Endothelial cell of umbilical vein (primary cell): Measurements from ENCODE around the gene LIMA1. TPM values are rescaled to one million over a fixed set of nuclear protein-coding genes. Genes with fewer than 3 reads are reported as not detected.
A peak's percentile ranks its signal among the peaks of the same experiment; 100 is the strongest.

Experiments
- BruUV-seq: library from RNA; stranded (reverse); fragments of 400-500 nt; replicated peaks from 2 replicates; lab custom pipeline; 2021; lab: Mats Ljungman, UMichigan
- CTCF ChIA-PET: fragments of 300-600, 350-600 bp; sonication (Branson Sonifier 250); formaldehyde crosslinking; loops from one replicate; lab custom pipeline; 2021; ENCODE audit warnings: antibody characterized with exemption, inconsistent platforms; lab: Charles Lee
- POLR2A ChIA-PET: fragments of 300-600, 350-600 bp; sonication (Branson Sonifier 250); formaldehyde crosslinking; loops from one replicate; lab custom pipeline; 2021; ENCODE audit warnings: antibody characterized with exemption, inconsistent platforms; lab: Charles Lee
- DNase-seq: peaks from one replicate; pipeline ENCODE4 v3.0.0-alpha.2; 2011; ENCODE audit warnings: low read depth, low spot score
- FAIRE-seq: peaks from 2 replicates; lab custom pipeline; 2011; peaks lifted over from hg19 to GRCh38; lab: Jason Lieb, UNC
- H2AFZ ChIP-seq: 2 replicates; pipeline ENCODE4 v1.6.0; 2012; ENCODE audit warnings: low read depth, low read length, control low read depth, inconsistent platforms
- H3K27ac ChIP-seq: 2 replicates; pipeline ENCODE4 v1.5.1; 2011; ENCODE audit warnings: low read depth, mild to moderate bottlenecking, control low read depth, low read length, moderate library complexity; ENCODE audit not compliant: insufficient read depth
- H3K27me3 ChIP-seq, 2 experiments: 2 replicates each; pipeline versions ENCODE4 v1.6.0 to v1.6.1; 2011; ENCODE audit warnings: low read length in 2 of 2, mixed read lengths in 1 of 2; ENCODE audit not compliant: control insufficient read depth in 2 of 2, insufficient read depth in 2 of 2
- H3K36me3 ChIP-seq, 2 experiments: 2 replicates in 1 of 2; 3 replicates in 1 of 2; pipeline ENCODE4 v1.5.1; 2011; ENCODE audit warnings: low read length in 2 of 2, mild to moderate bottlenecking in 1 of 2, moderate library complexity in 1 of 2; ENCODE audit not compliant: control insufficient read depth in 2 of 2, insufficient read depth in 2 of 2; ENCODE audit errors: extremely low read depth in 1 of 2
- H3K4me1 ChIP-seq: 3 replicates; pipeline ENCODE4 v1.5.1; 2011; ENCODE audit warnings: mild to moderate bottlenecking, low read length; ENCODE audit not compliant: control insufficient read depth, insufficient read depth; ENCODE audit errors: extremely low read depth
- H3K4me2 ChIP-seq: 2 replicates; pipeline ENCODE4 v1.6.1; 2011; ENCODE audit warnings: low read length, control low read depth, mixed read lengths; ENCODE audit not compliant: insufficient read depth
- H3K4me3 ChIP-seq, 3 experiments: fragments of 200-600 bp in 1 of 3; sonication (generic), shearing (Covaris generic) in 1 of 3; replicated peaks in 1 of 3; 2 replicates each; pipeline ENCODE4 v1.5.1; 2011 to 2016; ENCODE audit warnings: control low read depth in 3 of 3, low read length in 3 of 3, mild to moderate bottlenecking in 2 of 3, inconsistent platforms in 1 of 3, low read depth in 1 of 3, moderate library complexity in 1 of 3; ENCODE audit not compliant: insufficient read depth in 1 of 3
- H3K79me2 ChIP-seq: 2 replicates; pipeline ENCODE4 v1.6.0; 2012; ENCODE audit warnings: low read length, inconsistent platforms; ENCODE audit not compliant: control insufficient read depth, insufficient read depth
- H3K9ac ChIP-seq: replicated peaks from 2 replicates; pipeline ENCODE3; 2011; ENCODE audit warnings: low read length, control low read depth; ENCODE audit not compliant: insufficient read depth; ENCODE audit errors: extremely low read depth
- H3K9me1 ChIP-seq: replicated peaks from 3 replicates; pipeline ENCODE4 v1.6.0; 2011; ENCODE audit warnings: mild to moderate bottlenecking, low read length; ENCODE audit not compliant: control insufficient read depth, insufficient read depth; ENCODE audit errors: extremely low read depth
- H3K9me3 ChIP-seq: replicated peaks from 2 replicates; pipeline ENCODE4 v1.5.1; 2012; ENCODE audit warnings: low read length, inconsistent platforms; ENCODE audit not compliant: control insufficient read depth, insufficient read depth
- H4K20me1 ChIP-seq: replicated peaks from 2 replicates; pipeline ENCODE3; 2011; ENCODE audit warnings: mild to moderate bottlenecking, low read length; ENCODE audit not compliant: control insufficient read depth, insufficient read depth; ENCODE audit errors: extremely low read depth
- CTCF ChIP-seq, 2 donors: IDR thresholded peaks; 1 replicate in 1 of 2; 2 replicates in 1 of 2; pipeline ENCODE4 v1.5.1; 2011; ENCODE audit warnings: low read length in 2 of 2, mild to moderate bottlenecking in 2 of 2, moderate library complexity in 2 of 2, control low read depth in 1 of 2, inconsistent platforms in 1 of 2, low read depth in 1 of 2; ENCODE audit not compliant: insufficient read depth in 1 of 2; ENCODE audit errors: extremely low read depth in 1 of 2
- EZH2 ChIP-seq: IDR thresholded peaks from 2 replicates; pipeline ENCODE4 v1.6.1; 2012; ENCODE audit warnings: borderline replicate concordance, low read depth, mild to moderate bottlenecking, moderate library complexity, low read length, inconsistent platforms; ENCODE audit not compliant: severe bottlenecking
- FOS ChIP-seq: IDR thresholded peaks from 2 replicates; pipeline ENCODE4 v1.6.1; 2011; ENCODE audit warnings: mild to moderate bottlenecking, low read length, moderate library complexity, borderline replicate concordance; ENCODE audit not compliant: insufficient read depth
- GATA2 ChIP-seq: IDR thresholded peaks from 2 replicates; pipeline ENCODE4 v1.7.0; 2011; ENCODE audit warnings: low read depth, mild to moderate bottlenecking, moderate library complexity, mixed read lengths, low read length; ENCODE audit not compliant: insufficient read length, insufficient read depth
- JUN ChIP-seq: IDR thresholded peaks from 2 replicates; pipeline ENCODE4 v1.6.1; 2011; ENCODE audit warnings: borderline replicate concordance, low read depth; ENCODE audit not compliant: insufficient read length, insufficient read depth
- MYC ChIP-seq: IDR thresholded peaks from one replicate; pipeline ENCODE4 v1.6.1; 2011; ENCODE audit warnings: mild to moderate bottlenecking, low read depth, low read length
- POLR2A ChIP-seq: IDR thresholded peaks from 2 replicates; pipeline ENCODE4 v1.6.1; 2012; ENCODE audit warnings: low read depth, mild to moderate bottlenecking, control low read depth, low read length
- POLR2AphosphoS5 ChIP-seq: IDR thresholded peaks from 2 replicates; pipeline ENCODE4 v1.6.1; 2012; ENCODE audit warnings: low read depth, mild to moderate bottlenecking, control low read depth, low read length, moderate library complexity; ENCODE audit not compliant: insufficient read depth
- dilution Hi-C: fragments of 300-500 bp; cut with MboI; formaldehyde crosslinking; loops from one replicate; pipeline ENCODE4 v1.15.0; 2019; ENCODE audit warnings: low sequenced_read_pairs; ENCODE audit not compliant: extremely low pct_ligation_motif_present
- intact Hi-C: fragments of 100-400 bp; cut with micrococcal nuclease; formaldehyde crosslinking; loops from one replicate; pipeline ENCODE4 v1.10.0; 2022
- polyA plus RNA-seq, 4 experiments: library from polyadenylated mRNA; depleted of rRNA in 3 of 4; stranded (reverse) in 3 of 4; unstranded in 1 of 4; fragments of >200 nt; gene quantifications; 2 replicates each; pipeline versions ENCODE4 v1.2.1 to v1.2.3, GENCODE V29; 2011 to 2012; ENCODE audit warnings: missing spikeins in 1 of 4
- total RNA-seq: library from RNA; stranded (reverse); gene quantifications from 2 replicates; pipeline ENCODE4 v1.2.3, GENCODE V29; 2021
- TF ChIP-seq, protein P1 (sequence below): IDR thresholded peaks from 2 replicates; pipeline ENCODE4 v1.6.1; 2011; ENCODE audit not compliant: insufficient read depth, insufficient read length

The LIMA1 gene
- total and polyA plus RNA-seq, 2 donors (not counting 3 experiments of a cell fraction or from before 2014, with no cell fraction given), result 35.0 to 87.3 TPM

DNA sequence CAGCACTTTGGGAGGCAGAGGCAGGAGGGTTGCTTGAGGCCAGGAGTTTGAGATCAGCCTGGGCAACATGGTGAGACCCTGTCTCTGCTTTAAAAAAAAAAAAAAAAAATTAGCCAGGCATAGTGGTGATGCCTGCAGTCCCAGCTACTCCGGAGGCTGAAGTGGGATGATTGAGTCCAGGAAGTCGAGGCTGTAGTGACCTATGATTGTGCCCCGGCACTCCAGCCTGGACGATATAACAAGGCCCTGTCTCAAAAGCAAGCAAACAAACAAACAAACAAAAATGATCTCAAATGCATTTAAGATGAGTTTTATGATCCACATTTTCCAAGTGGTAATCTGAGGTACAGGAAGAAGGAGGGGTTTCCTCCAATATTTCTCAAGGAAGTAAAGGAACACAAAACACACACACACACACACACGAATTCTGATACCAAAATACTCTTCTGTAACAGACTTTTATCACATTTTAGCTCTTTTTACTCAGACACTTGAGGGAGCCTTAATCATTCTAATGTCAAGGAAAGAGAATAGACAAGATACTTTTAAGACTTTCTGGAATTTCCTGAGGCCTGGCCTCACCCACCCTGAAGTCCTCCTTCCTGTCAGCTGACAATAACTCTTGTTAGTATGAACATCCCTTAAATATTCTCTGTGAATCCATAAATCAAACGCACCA, 71.8 kb downstream of the LIMA1 start:
- POLR2A ChIA-PET, result interaction anchor here (0.6 to 0.7 kb wide), 3 partner anchors 45 to 248 kb away, joined by 3 to 4 read pairs (median 3); no protein-coding TSS in a partner anchor
- peak overlapping the region; percentile 32 for H3K9ac ChIP-seq
- H3K4me1 ChIP-seq, result peaks cover 45% of the 10 kb centered on the region
- no TSS peak for BruUV-seq
- peaks cover 61% of the 10 kb centered on the region for H3K79me2 ChIP-seq
- CTCF ChIA-PET, result interaction anchor here (0.6 to 4.3 kb wide), 19 partner anchors 8 to 127 kb away, joined by 3 to 15 read pairs (median 4); partner anchors contain the start of genes CERS5 and SMARCD1
- H2AFZ ChIP-seq, result peak overlapping the region; percentile 49
- H3K9me3 ChIP-seq, result no peaks in the 10 kb centered on the region
- H3K4me3 ChIP-seq, result peak overlapping the region in 1 of 3 experiments; percentile 11
- DNase-seq (peak; percentile 70), FAIRE-seq (peak; percentile 18)
- intact Hi-C loops (loop anchor here (1.0 kb wide), 1 partner anchor 9 kb away; no protein-coding TSS in a partner anchor), dilution Hi-C loops (no loop called here)
- no peaks in the 10 kb centered on the region for H3K9me1 ChIP-seq
- peak overlapping the region; percentile 72 for H3K27ac ChIP-seq
- H3K4me2 ChIP-seq, result peak overlapping the region; percentile 69
- no peaks in the 10 kb centered on the region for H4K20me1 ChIP-seq
- no peak for TF ChIP-seq GATA2
- no peak for TF ChIP-seq MYC
- peak; percentile 12 for TF ChIP-seq JUN
- no peaks in the 10 kb centered on the region for H3K36me3 ChIP-seq
- H3K27me3 ChIP-seq, result no peaks in the 10 kb centered on the region

- TF ChIP-seq JUN (no peak), MYC (no peak), POLR2A (no peak), CTCF (IDR thresholded peaks at IDR 0.05; ENCODE audit: extremely low read depth in 1 of 2, insufficient read depth in 1 of 2, low read depth in 1 of 2, low read length in 2 of 2) (no peak), FOS (no peak), GATA2 (no peak), POLR2AphosphoS5 (no peak), EZH2 (no peak)
- TF ChIP-seq, protein P1, sequence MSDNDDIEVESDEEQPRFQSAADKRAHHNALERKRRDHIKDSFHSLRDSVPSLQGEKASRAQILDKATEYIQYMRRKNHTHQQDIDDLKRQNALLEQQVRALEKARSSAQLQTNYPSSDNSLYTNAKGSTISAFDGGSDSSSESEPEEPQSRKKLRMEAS, result no peak
- no peak overlapping the region for H3K4me2 ChIP-seq
- peaks cover 4 to 9% of the 10 kb centered on the region in 2 experiments for H3K36me3 ChIP-seq
- no peaks in the 10 kb centered on the region for H4K20me1 ChIP-seq
- intact Hi-C loops (no loop called here), dilution Hi-C loops (no loop called here)
- FAIRE-seq (no peak), DNase-seq (no peak)
- H3K9me3 ChIP-seq, result no peaks in the 10 kb centered on the region
- H3K9me1 ChIP-seq, result no peaks in the 10 kb centered on the region
- POLR2A ChIA-PET, result no interaction called here
- no peak overlapping the region for H3K9ac ChIP-seq
- peaks cover 37% of the 10 kb centered on the region for H3K4me1 ChIP-seq
- CTCF ChIA-PET, result interaction anchor here (1.0 kb wide), 1 partner anchor 36 kb away, joined by 3 read pairs; no protein-coding TSS in a partner anchor
- no peaks in the 10 kb centered on the region for H3K27me3 ChIP-seq
- H3K79me2 ChIP-seq, result peaks cover 30% of the 10 kb centered on the region
- H2AFZ ChIP-seq, result no peak overlapping the region
- no peak overlapping the region for H3K4me3 ChIP-seq
- BruUV-seq, result no TSS peak
- no peak overlapping the region for H3K27ac ChIP-seq
Observed at GRCh38 chr12:50207424-50207823, 75.9 kb downstream of the LIMA1 start.
